Activated CD8-positive, alpha-beta memory T cell treated with anti-CD3 and anti-CD28 coated beads, Interleukin-2, amount 50 U/mL, for 1 hour (primary cell): Measurements from ENCODE around the gene NTN5.
"Not testable (repeated sequence)": the region's sequence is repeated elsewhere in the genome, so short reads cannot be mapped to it uniquely, and the experiment has no call there.

Experiments used
- DNase-seq: peaks from one replicate; pipeline ENCODE4 v3.0.0-alpha.2; 2020; ENCODE audit errors: extremely low read depth

The NTN5 gene

GRCh38 chr19:48644839-48645619, 27.8 kb downstream of the NTN5 start:
- DNase-seq = peak; percentile 48

GRCh38 chr19:48644355-48644754, 28.5 kb downstream of the NTN5 start:
- no peak for DNase-seq

GRCh38 chr19:48642862-48643261, 30.0 kb downstream of the NTN5 start:
- DNase-seq = no peak

DNA sequence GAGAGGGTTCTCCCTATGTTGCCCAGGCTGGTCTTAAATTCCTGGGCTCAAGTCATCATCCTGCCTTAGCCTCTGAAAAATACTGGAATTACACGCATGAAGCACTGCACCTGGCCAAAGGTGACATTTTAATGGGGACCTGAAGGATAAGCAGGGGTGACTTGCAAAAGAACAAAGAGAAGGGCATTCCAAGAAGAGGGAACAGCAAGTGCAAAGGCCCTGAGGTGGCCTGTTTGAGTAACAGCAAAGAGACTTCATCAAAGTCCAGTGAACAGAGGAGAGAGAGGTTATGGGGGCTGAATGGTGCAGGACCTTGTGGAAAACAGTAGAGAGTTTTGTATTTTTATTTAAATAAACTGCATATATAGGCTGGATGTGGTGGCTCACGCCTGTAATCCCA, 31.0 kb downstream of the NTN5 start:
- DNase-seq = no peak

GRCh38 chr19:48639483-48640375, 33.1 kb downstream of the NTN5 start:
- DNase-seq = no peak

- no peak for DNase-seq
Measured at GRCh38 chr19:48638831-48639381, 33.9 kb downstream of the NTN5 start.

DNA sequence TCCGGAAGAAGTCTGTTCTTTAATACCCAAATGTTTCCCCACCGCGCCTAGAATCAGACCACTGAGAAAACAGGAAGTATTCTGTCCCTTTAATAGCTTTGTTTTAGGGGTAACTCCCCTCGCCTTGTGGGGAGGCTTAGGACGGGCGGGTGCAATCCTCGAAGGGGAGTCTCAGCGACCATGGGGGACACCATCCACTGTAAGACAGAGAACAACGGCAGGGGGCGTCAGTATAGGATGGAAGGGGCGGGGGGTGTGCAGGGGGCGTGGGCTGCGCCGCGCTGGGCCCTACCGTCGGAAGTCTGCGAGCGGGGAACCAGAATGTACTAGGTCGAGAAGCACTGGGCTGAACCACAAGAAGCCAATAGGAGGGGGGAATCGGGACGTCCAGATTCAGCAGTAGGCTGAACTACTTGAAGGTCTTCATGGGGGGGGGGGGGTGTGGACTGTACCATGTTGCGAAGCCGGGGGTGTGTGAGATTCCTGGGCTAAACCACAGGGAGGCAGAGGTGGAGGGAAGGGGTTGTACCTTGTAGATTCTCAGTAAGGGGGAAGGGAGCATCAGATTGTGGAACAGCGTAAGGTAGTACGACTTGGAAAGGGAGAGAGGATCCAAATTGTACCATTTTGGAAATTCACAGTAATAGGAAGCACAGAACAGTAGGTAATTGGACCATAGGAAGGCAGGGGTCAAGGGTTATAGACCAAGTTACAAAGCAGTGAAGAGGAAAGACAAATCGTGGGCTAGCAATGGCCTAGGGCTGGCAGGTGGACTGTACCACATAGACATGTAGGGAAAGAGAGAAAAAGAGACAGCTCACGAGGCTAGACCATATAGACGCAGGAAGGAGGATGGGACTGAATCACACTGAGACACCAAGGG, 34.6 kb downstream of the NTN5 start:
- peak; percentile 73 for DNase-seq

DNA sequence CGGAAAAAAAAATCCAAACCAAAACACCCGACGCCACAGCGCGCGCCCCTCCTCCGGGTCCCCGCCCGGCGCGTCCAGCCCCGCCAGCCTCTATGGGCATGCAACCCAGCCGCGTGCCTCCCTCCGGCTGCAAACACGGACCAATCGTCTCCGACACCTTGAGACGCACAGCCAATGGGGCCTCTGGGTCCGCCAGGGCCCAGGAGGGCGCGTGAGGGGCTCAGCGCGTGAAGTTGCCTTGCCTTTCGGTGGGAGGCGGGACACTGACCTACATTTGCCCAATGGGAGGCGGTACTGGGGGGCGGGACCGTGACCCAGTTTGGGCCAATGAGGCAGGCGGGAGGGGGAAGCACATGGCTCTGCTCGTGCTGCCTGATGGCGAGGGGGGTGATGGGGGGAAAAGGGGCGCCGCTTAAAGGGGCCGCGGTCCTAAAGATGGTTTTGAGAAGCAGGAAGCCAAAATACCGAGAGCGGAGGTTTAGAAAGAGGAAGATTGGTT, 35.3 kb downstream of the NTN5 start:
- DNase-seq = peak; percentile 100

GRCh38 chr19:48636859-48637448, 35.9 kb downstream of the NTN5 start, which contains the start of gene DBP:
TSS of gene DBP (minus strand) at chr19:48637379. CDS start at chr19:48636994, 385 bp downstream.
- no peak for DNase-seq

DNA sequence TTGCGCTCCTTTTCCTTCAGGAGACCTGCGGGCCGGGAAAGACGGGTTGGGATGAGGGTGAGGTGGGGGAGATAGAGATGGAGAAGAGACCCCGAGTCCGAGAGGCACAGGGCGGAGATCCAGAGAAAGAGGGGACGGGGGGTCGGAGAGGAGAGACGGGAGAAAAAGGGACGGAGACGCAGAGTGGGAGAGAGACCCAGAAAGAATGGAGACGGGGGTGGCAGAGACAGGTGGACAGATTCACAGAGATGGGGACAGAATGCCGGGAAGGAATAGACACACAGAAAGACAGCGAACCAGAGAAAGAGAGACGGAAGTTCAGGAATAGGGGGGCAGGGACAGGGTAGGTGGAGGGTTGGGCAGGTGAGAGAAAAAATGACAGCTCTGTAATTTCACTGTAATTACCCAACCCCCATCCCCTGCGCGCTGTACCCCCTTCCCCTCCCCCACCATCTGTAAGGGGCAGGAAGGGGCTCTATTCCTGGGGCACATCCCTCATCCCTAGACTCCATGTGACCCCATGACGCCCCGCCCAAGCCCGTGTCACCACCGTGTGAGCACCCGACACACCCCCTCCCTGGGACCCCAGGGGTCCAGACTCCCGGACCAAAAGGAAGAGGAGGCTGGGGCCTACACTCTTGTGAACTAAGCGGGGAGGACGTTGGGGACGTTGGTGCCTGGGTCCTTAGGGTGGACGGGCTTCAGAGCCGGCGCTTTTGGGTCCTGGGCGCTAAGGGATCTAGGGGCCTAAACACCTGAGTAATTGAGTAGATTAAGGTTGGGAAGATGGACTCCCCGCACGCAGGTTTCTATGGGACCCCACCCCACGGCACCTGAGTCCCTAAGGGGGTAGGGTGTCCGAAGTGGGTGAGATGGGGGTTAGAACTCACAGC, 36.6 kb downstream of the NTN5 start:
- no peak for DNase-seq

DNA sequence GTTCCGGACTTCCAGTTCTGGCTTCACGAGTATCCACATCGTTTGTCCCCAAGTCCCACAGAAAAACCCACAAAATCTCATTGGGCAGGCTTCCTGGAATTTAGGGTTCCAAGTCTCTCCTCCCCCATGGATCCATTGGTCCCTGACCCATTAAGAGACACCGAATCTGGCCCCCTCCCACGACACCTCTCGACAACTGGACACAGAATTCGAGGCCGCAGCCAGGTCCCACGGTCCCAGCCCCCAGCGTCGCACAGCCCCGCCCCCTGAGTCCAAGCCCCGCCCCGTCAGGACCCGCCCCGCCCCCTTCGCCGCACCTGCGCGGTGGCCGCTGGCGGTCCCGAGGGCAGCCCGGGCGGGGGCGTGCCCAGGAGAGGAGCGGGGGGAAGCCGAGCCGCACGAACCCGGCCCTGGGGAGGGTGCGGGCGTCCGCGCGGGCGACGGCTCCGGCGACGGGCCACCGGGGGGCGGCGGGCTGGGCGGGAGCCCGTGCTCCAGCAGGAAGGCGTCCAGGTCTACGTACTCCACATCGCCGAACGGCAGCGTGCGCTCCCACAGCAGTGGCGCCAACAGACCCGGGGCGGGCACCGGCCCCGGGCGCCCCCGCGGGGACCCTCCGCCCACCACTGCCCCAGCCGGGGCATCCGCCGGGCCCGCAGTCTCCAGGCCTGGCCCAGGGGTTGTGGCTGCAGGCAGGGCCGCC, 37.4 kb downstream of the NTN5 start:
- no peak for DNase-seq

DNA sequence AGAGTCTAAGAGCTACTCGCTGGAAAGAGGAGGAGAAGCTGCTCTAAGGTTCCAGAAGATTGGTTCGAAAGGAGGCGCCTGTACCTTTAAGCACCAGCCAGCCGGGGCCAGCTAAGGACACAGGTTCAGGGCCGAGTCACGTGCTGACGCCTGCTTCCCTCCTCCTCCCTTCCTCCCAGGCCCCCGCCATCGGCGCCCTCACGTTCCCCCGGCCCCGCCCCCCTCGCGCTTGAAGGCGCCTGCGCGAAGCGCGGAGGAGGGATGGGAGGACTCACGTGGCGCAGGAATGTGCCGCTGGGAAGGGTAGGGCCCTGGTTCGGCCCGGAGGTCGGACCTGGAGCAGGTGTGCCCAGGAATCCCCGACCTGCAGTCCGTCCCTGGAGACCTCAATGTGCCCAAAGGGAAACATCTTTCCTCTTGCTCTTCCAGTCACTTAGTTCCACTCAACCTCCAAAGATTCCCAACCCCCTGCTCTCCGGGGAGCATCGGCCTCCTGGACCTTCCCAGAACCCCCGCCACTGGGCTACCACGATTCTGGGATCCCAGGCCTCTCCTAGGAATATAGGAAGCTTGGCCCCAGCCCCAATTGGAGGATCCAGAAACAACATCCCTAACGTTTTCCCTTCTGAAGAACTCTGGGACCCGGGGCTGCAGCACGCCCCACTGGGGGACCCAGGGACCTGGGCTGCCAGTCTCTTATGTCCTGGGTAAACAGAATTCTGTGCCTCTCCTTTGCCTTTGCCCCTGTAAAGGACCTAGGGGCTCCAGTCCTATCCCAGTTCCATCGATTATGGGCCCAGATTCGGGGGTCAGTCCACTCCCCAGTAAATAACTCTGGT, 38.2 kb downstream of the NTN5 start:
- DNase-seq = peak; percentile 77

- DNase-seq = no peak
Measured at GRCh38 chr19:48634036-48634342, 38.8 kb downstream of the NTN5 start.

DNA sequence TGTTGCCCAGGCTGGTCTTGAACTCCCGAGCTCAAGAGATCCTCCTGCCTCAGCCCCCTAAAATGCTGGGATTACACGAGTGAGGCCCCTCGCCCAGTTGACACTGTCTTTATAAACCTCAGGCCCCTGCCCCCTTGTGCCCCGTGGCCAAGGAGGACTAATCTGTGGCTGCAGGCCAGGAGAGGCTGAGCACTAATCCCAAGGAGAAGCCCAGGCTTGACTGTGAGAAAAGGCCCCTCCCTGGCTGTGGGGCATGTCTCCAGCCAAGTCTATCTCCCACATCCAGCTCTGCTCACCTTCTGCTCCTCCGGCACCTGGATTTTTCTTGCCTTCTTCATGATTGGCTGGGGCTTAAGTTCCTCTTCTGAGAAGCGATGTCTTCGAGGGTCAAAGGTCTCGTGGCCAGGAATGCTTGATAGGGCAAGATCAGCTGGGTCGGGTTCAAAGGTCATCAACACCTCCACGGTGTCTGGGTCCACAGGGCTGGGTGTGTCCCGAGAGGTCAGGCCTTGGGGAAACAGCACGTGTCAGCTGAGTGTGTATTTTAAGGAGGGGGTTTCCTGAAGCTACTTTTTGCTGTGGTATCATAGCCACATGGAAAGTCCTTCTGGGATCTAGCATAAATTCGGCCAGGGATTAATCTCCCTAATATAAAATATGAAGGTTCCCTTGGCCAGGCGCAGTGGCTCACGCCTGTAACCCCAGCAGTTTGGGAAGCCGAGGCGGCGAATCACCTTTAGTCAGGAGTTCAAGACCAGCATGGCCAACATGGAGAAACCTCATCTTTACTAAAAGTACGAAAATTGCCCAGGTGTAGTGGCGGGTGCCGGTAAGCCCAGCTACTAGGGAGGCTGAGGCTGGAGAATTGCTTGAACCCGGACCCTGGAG, 39.4 kb downstream of the NTN5 start:
- DNase-seq = no peak

DNA sequence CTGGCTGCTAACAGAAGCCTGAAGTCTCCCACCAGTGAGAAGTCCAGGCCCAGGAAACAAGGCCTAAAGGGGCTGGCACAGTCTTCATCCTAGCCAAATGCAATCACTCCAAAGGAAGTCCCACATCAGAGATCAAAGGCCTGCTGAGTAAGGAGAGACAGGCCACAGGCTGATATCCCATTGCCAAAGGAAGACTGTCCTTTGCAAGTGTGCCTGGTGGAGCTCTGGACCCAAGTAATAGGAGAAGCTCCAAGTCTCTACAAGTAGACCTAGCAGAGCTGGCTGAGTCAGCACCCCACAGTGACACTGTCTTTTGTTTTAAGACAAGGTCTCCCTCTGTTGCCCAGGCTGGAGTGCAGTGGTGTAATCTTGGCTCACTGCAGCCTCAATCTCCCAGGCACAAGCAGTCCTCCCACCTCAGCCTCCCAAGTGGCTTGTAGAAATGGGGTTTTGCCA, 40.1 kb downstream of the NTN5 start:
- no peak for DNase-seq

GRCh38 chr19:48632286-48632685, 40.5 kb downstream of the NTN5 start:
- not testable (repeated sequence) for DNase-seq

- no peak for DNase-seq
Measured at GRCh38 chr19:48631225-48631624, 41.6 kb downstream of the NTN5 start.
